Measurements from ENCODE around the gene HCN2.
"Not testable (repeated sequence)": the region's sequence is repeated elsewhere in the genome, so short reads cannot be mapped to it uniquely, and the experiment has no call there.

The HCN2 gene

DNA sequence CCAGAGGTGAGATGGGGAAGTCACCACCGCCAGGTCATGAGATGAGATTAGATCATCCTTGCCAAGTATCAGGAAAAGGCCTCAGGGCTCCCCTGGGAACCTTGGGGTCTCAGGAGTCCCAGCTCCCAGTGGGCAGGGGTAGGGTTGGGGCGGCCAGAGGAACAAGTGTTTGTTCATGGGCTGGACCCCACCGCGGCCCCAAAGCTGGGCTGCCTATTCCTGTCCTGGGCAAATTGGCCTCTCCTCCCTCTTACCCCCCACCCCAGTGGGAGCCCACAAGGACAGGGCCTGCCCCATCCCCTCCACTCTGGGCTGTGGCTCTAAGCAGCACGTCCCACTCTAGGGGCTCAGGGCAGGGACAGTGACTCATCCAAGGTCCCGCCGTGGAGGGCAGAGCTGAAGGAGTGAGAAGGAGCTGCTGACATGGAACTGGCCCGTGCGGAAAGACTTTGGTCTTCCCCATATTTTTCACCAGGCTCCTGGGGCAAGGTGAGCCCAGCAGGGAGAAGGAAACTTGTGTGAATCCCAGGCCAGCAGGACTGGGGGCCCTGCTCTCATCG is 4.0 kb upstream of the HCN2 start:
- no peak for DNase-seq

- peak; percentile 71 for DNase-seq
These were observed 1.5 kb upstream of the HCN2 start for GRCh38 chr19:588093-588740.

GRCh38 chr19:588741-589692 is 664 bp upstream of the HCN2 start:
- no peak for DNase-seq

- DNase-seq = peak; percentile 35
These were observed 690 bp downstream of the HCN2 start for GRCh38 chr19:590396-590745.

DNA sequence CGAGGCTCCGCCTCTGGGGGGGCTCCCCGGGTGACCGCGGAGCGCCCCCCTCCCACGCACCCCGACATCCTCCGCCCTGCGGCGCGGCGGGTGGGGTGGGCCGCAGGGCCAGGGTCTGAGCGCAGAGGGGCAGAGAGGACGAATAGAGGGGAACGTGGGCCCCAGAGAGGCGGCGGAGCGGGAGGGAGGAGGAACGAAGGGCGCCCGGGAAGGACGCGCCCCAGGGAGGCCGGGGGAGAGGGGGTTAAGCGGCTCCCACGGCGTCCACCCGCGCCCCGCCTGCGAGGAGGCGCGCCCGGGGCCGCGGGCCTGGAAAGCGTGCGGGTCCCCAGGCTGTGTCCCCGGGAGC is 1.0 kb downstream of the HCN2 start:
- DNase-seq = no peak

- DNase-seq = no peak
These were observed 1.6 kb downstream of the HCN2 start for GRCh38 chr19:591099-591958.

GRCh38 chr19:592101-592500 is 2.4 kb downstream of the HCN2 start:
- no peak for DNase-seq

GRCh38 chr19:593055-593454 is 3.4 kb downstream of the HCN2 start:
- DNase-seq = no peak

DNA sequence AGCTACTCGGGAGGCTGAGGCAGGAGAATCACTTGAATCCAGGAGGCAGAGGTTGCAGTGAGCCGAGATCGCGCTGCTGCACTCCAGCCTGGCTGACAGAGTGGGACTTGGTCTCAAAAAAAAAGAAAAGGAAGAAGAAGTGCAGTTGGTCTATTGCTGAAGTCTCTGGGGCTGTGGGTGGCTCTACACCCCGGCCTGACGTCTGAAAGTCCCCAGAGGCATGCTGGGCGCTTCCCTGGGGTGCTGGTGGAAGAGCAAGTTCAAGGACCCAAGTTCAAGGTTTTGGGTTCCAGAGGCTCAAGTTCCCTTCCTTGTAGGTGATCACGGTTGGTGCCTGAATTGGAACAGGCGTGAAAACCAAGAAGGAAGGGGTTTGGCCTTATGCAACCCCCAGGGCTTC is 3.8 kb downstream of the HCN2 start:
- no peak for DNase-seq

DNA sequence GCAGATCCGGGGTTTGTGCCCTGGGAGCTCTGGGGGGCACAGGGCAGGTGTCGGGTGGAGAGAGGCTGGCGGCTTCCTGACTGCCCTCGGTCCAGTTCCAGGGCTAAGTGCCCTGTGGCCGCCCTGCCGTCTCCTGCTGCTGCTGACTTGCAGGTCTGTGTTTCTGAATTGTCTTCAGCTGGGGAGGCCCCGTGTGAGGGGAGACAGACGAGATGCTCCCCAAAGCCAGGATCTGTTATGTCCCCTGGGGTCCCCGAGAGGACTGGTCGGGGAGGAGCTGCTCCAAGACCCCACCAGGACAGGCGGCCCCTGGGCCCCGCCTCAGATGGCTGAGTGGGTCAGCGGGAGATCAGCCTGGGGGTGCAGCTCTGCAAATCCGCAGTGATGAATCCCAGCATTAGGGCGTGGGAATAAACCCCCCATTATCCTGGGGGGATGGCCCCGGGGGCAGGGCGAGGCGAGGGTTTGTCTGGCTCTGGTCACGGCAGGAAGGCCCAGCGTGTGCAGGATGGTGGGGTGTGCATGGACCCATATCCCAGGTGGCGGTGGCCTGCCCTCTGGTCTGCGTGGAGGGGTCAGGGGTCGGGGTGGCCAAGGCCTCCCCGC is 4.7 kb downstream of the HCN2 start:
- DNase-seq = no peak

DNA sequence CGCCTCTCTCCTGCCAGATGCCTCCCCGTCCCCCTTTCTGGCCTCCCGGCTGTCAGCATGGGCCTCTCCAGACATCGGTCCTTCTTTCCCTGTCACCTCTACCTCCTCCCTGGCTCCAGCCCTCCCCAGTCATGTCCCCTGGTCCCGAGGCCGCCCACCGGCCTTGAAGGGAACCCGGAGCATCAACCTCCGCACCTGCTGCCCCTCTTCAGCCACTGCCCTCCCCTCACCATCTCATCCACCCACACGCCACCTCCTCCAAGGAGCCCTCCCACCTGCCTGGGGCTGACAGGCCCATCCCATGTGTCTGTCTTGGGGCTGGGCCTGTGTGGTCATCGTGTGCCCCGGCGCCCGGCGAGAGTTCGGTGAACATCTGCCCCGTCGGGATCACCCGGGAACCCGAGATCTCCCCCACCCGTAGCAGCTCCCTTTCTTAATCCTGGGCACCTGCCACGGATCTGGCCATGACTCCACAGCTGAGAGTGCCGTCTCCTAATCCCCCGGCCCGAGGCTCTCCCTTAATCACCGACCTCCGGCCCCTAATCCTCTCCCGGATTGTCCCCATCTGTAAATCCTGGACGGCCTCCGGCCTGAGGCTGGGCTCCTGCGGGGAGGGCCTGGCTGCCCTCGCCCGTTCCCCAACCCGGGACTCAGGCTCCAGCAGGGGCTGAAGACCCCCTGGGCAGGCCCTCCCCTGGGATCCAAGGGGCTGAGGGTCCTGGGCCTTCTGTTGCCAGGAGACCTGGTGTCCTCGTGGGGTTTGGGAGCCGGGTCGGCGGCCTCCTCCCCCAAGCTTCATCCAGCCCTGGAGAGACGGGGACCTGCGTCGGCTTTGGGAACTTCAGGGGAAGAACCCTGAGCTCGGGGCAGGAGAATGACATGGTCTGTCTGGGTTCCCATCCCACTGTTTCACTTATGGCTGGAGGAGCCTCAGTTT is 5.9 kb downstream of the HCN2 start:
- DNase-seq = no peak

DNA sequence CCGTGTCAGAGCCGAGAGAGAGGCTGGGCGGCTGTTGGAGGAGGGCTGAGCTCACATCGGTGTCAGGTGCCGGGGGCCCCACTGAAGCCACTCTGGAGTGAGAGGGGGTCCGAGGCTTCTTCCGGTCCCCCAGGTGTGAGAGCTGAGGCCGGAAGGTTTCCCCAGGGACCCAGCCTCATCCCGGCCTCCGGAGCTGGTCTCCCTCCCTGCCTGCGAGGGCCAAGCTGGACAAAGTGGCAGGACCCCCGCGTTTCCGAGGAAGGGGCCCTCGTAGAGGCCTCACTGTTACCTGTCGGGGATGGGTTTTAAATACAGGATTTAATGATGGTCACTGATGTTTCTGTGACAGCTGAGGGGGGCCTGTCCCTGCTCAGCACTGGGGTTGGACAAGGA is 6.6 kb downstream of the HCN2 start:
- DNase-seq = no peak

DNA sequence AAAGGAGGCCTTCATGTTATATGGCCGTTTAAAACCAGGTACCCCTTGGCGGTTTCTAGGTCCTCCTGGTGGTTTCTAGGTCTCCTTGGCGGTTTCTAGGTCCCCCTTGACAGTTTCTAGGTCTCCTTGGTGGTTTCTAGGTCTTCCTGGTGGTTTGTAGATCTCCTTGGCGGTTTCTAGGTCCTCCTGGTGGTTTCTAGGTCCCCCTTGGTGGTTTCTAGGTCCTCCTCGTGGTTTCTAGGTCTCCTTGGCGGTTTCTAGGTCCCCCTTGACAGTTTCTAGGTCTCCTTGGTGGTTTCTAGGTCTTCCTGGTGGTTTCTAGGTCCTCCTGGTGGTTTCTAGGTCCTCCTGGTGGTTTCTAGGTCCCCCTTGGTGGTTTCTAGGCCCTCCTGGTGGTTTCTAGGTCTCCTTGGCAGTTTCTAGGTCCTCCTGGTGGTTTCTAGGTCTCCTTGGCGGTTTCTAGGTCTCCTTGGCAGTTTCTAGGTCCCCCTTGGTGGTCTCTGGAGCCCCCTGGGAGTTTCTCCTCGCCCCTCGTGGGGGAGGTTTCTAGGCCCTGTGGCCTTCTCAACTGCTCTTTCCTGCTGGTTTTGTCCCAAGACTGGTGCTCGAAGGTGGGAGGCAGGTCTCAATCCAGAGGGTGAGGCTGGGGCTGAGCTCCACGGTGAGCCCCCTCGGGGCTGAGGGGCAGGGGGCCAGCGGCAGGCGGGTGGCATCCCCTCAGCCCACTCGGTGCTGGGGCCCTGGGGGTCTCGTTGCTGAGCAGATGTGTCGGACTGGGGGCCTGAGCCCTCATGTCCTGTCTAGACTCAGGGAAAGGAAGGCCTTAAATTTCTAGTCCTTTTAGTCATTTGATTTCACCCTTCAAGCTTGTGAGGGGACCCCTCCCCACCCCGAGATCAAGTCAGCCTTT is 8.0 kb downstream of the HCN2 start:
- DNase-seq = no peak

- no peak for DNase-seq
These were observed 11.6 kb downstream of the HCN2 start for GRCh38 chr19:601310-601709.

- DNase-seq = no peak
These were observed 12.1 kb downstream of the HCN2 start for GRCh38 chr19:601790-602189.

GRCh38 chr19:602391-603301 is 13.0 kb downstream of the HCN2 start:
- no peak for DNase-seq

- DNase-seq = not testable (repeated sequence)
These were observed 13.6 kb downstream of the HCN2 start for GRCh38 chr19:603302-603639.

GRCh38 chr19:603779-604178 is 14.1 kb downstream of the HCN2 start:
- not testable (repeated sequence) for DNase-seq

DNA sequence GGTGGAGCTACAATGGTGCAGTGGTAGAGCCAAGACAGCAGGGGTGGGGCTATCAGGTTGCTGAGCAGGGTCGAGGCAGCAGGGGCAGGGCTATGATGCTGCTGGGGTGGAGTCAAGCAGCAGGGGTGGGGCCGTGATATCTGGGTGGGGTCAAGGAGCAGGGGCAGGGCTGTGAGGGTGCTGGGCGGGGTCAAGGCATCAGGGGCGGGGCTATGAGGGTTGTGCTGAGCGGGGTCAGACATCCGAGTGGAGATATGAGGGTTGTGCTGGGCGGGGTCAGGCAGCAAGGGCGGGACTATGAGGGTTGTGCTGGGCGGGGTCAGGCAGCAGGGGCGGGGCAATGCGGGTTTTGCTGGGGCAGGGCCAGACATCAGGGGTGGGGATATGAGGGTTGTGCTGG is 14.7 kb downstream of the HCN2 start:
- DNase-seq = no peak

Data from fibroblast of skin of abdomen (primary cell).